HG02571 (cell line): ENCODE results near the gene HTRA3.

Experiments used
- ATAC-seq: cut with Tn5 transposase; IDR thresholded peaks from one replicate; pipeline ENCODE4 v1.9.1; 2021; ENCODE audit warnings: mild to moderate bottlenecking, moderate library complexity; ENCODE audit not compliant: unreplicated experiment

HTRA3 gene

DNA sequence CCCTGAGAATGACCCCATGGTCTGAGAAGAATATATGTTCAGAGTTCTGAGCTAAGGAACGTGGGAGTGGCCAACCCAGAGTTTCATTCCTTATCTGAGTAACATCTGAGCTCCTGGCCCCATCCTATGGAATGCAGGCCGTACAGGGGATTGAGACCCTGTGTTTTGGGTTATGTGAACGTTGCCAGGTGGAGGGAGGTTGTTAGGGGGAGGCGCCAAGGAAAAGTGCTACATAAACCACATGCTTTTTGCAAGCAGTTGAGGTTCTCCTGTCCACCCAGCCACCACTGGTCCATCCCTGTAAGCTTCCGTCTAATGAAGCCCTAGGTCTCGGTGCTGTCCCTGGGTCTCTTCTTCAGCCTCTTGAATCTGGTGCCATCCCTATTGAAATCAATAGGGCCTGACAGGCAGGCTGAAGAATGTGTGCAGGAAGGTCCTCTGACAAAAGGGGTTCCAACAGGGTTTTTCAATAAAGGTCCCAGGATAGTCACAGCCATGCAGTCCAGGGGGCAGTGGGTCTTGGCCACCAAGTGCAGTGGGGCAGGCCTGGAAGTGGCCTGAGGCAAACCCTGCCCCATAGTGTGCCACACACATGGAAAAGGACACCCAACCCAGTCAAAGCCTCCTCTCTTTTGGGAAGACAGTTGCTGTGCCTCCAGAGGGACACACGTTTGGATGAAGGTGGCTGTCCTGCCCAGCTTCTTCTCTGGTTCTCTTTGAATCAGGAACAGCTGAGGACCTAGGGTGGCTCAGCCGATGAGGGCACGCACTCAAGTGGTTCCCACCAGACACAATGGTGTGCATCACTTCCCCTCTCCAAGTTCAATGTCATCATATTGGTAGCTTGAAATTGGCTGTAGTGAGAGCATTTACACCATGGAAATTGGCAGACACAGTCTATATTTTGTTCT lies 53.5 kb downstream of the HTRA3 start:
- no peak for ATAC-seq

DNA sequence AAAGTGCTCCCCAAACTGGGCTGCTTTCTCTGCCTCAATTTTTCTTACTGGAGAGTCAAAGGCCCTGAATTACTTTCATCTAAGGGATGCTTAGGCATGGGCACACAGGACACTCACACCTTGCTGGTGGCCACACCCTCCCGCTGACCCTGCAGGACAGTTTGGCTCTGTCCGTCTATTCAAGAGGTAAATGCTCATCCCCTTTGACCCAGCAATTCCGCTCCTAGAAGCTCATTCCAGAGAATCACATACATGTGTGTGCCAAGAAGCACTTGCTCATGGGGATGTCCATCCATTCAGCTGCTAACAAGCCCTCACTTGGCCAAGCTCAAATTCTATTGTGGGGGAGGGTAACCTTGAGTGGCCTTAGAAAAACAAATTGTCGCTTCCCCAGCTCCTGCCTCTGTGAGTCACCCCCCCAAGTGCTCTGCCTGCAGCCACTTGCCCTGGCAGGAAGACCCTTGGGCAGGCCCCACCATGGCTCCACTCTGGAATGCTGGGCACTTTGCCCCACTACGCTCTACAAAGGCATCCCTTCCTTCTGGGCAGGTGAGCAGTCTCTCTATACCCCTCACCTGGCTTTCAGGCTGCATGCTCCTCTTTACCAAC lies 54.5 kb downstream of the HTRA3 start:
- ATAC-seq: no peak

DNA sequence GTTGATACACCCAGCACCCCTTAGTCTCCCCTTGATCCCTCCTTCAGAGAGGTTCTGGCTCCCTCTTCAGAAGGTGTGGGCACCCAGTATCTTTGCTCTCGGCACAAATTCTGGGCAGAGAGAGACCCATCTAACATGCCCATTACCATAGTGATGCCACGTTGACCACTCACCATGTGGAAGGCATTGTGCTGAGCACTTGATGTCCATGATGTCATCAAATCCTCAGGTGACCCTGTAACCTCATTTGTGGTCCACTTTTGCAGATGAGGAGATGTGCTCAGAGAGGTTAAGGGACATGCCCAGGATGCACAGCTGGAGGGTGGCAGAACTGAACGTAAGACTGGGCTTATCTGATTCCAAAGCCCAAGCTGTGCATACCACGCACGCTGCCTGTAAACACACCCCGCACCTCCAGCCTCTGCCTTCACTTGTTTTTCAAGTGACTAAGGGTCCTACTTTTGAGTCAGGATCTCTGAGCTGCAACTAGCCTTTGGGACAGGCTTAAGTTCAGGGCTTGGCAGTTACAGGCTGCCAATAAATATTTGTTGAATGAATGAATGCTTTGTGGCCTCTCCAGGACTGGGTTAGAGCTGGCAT lies 55.2 kb downstream of the HTRA3 start:
- ATAC-seq: no peak

DNA sequence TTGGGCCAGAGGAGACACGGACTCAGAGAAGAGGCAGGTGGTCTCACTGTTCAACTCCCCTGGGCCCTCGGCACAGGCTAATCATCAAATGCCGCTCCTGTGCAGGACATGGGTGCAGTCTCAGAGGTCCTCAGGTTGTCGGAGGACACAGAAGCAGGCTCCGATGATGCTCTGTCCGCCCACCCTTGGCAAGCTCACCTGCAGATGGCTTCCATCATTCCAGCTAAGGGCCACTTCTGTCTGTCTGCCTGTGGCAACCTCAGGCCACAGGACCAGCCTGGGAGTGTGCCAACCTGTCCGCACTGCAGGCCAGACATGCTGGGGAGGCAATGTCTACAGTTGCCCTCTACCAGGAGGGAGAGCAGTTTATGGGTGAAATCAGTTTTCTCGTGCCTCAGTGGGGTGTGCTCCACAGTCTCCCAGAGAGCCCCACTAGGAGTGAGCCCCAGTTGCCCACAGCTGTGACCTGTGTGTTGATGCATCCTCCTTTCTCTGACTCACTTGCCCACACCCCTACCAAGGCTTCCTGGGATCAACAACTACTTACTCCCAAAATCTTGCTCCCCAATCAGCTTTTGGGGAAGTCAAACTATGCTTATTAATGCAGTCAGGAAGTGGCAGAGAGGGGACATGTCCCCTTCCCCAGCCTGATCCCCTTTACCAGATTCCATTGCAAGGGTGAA lies 55.9 kb downstream of the HTRA3 start:
- no peak for ATAC-seq

DNA sequence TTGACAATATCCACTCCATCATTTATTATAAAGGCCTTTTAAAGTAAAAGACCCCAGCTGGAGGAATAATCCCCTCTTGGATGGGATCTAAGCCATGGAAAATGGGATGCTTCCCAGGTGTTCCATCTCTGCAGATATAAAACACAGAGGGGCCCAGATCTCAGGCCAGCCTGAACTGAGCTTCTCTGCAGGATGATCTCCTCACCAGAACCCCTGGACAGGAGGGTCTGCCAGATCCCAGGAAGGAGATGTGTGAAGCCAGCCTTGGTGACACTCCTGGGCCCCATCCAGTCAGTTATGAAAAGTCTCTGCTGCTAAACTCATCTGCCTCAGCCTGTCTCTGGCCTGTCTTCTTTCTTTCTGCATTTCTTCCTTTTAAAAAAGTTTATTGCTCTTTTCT lies 56.7 kb downstream of the HTRA3 start:
- ATAC-seq: no peak

DNA sequence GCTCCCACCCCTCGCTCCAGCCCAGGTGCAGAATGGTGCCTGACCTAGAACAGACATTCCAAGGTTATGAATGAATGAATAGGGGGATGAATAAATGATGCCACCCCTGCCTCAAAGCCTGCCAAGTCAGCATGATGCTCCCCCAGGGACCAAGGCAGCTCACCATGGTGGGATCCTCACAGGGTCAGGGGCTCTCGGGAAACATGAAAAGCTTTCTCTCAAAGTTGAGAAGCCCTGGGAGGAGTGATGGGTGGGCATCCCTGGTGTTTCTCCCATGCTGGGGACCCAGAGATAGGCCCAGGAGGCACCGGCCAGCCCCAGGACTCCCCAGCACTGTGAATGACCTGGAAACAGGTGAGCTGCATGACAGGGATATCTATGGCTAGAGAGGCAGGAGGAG lies 58.9 kb downstream of the HTRA3 start:
- ATAC-seq: no peak

DNA sequence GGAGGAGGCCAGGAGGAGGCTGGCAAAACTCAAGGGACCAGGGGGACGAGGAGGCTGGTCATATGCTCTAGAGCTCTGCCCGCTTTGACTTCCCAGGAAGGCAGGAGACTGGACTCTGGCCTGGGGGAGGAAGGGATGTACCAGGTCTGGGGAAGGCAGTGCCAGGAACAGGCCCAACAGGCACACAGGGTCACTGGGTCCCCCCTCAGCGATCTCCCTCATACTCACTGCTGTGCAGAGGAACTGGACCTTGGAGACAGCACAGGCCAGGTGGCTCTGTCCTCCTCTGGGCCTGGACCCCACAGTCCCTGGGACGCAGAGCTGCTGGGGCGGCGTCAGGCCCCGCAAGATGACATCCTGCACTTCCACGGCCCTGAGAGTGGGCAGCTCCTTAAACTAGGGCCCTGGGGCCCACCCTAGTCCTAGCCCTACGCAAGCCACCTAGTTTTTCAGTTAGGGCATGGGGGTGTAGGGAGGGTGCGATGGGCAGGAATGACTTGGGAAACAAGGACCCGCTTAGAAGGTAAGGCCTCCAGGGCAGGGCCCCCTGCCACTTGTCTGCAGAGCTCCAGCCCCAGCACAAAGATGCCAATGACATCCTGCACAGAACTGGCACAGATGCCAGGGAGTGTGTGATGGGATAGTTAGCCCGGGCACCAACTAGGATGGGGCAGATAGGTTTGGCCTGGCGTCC lies 59.5 kb downstream of the HTRA3 start:
- ATAC-seq: no peak

DNA sequence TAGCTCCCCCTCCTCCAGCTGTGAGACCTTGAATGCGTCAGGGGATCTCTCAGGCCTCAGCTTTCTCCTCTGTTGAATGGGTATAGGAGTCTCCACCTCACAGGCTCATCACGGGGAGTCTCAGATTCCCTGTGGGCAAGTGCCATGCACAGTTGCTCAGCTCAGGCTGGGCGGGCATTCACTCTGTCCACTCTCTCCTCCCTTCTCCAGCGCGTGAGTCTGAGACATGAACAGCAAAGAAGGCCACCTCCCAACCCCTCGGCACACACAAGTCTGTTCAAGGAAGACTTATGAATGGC lies 60.0 kb downstream of the HTRA3 start:
- ATAC-seq: no peak

DNA sequence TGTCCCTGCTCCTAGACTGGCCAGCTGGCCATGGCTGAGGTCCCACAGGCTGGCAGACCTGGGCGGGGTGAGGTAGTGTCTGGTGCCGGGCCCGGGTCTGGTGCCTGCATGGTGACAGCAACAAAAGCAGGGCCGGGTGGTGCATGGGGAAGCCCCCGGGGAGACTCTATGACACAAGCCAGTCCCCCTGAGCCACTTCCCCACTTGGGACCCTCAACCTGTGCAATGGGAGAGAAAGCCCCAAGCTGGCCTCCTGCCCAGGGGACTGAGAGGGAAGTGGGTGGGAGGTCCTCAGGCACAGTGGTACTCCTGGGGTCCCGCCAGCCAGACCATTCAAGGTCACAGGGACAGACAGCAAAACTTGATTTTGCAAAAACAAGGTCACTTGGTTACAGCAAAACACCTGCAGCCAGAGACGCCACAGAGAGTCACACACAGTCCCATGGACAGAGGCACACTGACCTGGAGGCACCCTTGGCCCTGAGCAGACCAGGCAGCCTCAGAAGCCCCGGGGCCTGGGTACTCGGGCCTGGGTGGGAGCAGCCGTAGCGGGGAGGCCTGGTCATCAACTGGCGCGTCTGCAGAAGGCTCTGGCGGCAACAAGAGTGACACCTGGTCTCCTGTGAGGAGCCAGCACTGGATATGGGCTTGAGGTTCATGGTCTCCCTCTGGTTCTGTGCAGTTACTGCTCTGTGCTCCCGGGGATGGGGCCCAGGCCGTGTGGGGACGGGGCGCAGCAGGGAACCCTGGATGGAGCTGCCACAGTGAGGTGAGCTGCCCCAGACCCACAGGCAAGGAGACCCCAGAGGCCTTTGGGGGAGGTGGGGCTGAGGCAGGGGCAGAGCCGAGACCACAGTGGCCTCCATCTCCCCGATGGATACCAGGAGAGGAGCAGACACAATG lies 60.6 kb downstream of the HTRA3 start:
- no peak for ATAC-seq

DNA sequence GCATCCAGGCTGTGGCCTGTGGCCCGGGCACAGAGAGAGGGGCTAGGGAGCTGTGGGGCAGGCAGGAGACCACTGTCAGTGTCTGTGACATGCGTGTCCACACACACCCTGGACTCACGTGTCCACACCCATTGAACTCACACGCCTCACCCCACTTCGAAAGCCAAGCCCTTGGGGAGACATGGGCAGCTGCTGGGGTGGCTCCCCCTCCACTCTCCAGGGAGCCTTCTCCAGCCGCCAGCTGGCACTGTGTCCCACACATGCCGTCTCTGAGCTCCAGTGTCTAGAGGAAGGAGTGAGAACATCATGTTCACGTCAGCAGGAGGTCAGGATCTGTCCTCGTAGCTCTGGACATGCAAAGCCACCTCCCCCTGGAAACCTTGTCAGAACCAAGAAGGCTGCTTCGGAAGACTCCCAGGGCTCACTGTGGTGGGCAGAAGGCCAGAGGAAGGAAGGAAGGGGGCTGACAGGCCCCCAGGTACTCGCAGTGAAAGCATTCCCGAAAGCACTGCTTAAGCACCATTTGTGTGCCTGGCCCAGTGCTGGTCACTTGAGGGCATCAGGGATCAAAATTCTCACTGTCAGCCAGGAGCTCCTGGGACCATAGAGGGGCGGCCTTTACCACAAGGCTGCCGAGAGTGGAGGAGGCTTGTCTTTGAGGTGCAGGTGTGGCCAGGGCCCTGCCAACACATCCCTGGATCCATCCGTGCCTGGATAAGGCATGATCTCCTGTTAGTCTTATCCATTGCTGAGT lies 61.4 kb downstream of the HTRA3 start:
- no peak for ATAC-seq

DNA sequence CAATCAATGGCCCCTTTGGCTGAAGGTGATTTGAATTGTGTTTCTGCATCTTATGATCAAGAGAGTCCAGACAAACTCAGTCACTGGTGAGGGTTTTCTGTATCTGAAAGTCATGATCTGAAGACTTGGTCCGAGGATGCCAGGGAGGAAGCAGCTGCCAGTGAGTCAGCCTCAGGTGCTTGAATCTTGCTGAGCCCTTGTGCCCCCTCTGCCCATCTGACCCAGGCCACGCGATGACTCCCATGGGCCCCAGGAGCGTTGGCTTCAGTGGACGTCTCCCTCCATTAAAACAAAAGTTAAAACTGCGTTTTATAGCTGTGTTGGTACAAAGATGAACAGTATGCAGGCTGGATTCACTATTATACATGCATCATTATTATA lies 62.0 kb downstream of the HTRA3 start:
- no peak for ATAC-seq

DNA sequence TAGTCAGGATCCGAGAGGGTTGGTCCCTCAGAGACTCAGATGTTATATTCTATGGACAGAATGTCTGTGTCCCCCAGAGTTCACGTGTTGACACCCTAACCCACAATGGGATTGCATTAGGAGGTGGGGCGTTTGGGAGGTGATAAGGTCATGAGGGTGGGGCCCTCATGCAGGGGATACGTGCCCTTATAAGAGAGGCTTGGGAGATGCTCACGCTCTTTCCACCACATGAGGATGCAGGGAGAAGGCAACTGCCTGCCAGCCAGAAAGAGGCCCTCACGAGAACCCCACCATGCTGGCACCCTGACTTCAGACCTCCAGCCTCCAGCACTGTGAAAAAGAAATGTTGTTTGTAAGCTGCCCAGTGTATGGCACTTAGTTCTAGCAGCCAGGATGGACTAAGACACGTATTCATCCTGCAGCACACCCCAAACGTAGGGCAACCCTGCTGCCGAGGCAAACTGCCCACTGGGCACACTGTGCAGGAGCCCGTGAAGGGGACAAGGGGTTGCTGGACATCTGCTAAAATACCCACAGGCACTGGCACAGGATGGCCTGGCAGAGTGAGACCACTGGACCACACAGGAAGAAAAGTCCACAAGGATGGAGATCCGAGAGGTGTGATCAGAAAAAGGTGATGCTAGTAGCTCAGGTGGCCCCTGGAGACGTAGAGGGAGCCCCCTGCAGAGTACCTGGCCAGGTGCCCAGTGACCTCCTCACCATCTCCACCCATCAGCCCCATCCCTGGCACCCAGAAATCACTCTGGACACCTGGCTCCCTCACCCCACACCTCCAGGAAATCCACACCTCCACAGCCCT lies 62.7 kb downstream of the HTRA3 start:
- no peak for ATAC-seq

DNA sequence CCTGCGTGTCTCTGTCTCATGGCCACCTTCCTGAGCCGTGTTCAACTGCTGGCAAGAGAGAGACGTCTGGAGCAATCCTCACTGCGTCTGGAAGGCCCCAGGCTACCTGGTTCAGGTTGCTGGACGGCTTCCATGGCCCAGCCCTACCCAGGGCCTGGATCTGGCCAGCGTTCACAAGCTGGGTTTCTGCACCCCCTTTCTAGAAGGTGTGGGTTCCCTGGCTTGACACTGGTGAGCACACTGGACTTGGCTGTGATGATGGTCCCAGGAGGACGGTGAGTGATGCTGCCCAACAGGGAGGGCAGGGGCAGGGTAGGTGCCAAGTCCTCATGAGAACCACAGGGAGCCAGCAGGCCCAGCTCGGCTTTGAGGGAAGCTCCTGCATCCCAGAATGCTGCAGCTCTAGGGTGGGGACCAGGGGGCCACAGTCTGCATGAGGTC lies 63.4 kb downstream of the HTRA3 start:
- no peak for ATAC-seq

DNA sequence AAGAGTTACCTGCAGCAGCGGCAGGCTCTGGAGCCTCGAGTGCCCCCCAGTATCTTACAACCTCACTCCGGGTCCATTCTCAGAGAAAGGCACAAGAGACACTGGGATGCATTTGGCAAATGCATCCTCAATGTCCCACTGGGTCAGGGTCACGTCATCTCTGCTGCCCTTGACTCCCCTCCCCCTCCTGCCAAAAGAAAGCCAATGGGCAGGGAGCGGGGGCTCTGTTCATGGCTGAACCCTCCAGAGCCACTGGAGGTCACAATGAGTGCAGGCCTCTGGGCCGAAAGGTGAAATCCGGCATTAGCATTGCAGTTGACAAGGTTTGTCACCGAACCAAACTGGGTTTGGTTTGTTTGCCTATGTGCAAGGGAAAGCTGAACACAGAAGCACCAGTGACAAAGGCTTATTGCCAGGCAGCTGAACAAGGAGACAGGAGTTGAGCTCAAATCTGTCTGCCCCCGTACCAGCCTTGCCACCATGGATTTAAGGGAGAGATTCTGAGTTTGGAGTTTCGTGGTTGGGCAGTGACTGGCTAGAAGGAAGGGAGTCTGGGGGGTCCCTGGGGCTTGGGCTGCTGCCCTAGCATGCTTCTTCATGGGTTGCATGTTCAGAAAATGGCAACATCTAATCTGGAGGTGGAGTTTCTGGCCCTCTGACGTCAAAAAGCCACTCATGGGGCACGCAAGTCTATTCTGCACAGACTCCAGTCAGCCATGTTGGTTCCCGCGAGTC lies 64.3 kb downstream of the HTRA3 start:
- ATAC-seq: no peak

DNA sequence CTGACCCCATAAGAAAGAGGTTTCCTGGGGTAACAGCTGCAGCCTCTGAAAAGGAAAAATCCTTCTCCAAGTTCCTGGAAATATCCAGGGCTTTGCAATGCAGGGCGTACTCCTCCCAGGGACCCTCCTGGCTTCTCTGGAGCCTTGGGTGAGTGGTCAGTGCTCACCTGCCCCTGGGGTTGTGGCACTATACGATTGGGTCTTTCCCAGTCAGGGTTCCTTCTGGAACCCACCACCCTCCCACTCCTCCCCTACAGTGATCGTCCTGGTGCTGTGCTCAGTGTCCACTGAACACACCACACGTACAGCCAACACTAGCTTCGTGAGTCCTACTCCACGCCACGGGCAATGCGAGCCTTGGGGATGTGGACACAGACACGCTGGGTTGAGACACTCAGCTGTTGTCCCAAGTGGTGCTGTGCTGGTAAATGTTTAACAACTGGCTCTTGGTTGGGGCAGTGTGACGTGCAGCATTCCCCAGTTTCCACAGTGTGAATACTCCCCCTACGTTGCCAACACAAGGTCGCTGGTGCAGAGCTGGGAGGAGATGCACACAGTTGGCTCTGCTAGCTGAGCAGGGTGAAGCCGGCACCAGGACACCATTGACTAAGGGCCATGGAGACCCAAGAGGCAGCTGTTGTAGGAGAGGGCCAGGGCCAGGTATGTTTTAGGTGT lies 65.4 kb downstream of the HTRA3 start:
- no peak for ATAC-seq

DNA sequence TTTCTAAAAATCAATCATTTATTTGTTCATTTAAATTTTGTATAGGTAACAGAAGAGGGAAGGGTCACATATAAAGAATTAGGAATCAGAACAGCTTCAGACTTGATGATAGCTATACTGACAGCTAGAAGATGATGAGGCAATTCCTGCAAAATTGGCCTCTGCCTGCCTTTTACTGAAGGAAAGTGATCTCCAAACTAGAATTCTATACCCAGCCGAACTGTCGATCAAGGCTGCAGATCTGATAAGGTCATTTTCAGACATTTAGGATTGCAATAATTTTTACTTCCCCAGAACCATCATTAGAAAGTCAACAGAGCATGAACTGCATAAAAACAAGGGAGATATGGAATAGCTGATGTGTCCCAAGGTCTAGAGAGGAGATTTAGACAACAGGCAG lies 66.3 kb downstream of the HTRA3 start:
- ATAC-seq: no peak

DNA sequence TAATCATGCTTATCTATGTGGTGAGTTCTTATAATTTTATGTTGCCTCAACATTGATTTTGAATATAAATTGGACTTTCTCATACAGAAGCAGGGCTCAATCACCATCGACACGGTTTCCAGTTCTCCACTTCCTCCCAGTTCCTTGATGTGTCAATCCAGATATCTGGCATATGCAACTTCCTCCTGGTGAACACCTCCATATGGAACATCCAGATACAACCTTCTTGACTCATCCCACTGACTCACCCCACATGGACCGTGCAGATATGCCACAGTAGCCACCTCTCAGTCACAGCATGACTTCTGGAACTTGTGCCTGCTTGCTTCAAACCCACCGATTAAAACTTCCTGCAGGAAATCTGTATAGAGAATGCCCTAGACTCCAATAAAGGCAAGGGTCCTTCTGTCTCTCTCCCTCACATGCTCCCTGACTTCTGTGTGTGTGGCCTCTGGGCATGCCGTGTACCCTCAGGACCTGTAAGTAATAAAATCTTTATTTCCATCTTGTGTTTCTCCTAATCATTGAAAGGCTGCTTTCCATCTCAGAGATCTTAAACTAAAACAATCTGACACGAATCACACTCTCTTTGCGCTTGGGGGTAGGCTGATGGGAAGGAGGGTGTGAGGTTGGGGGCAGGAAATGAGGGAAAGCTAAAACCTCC lies 67.0 kb downstream of the HTRA3 start:
- no peak for ATAC-seq
